ENCODE results near the gene ANO1. TPM values are rescaled to one million over a fixed set of nuclear protein-coding genes. Genes with fewer than 3 reads are reported as not detected.

The ANO1 gene
- total RNA-seq, 3 donors from 2014 or later = 3.7 to 95.0 (median 53.7) TPM

DNA sequence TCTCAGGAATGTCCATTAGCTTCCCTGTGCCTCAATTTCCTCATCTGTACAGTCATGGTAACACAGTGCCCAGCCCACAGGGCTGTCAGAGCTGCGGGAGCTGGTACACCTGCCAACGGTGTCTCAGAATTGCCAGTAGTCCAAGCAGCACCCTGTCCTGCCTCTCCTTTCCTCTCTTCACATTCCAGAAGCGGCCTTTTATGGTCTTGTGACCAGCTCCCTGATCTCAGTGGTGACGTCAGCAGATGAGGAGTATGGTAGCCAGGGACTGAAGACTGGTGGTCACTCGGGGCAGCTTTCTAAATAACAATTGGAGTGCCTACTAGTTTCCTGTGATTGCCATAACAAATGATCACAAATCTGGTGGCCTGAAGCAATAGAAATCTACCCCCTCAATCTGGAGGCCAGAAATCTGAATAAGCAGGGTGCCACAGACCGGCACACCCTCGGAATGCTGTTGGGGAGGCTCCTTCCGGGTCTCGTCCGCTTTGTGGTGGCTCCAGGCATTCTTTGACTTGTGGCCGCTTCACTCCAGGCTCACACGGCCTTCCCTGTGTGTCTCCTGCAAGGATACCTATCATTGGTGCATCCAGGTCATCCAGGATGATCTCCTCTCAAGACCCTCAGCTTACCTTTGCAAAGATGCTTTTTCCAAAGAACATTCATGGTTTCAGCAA lies 127.1 kb downstream of the ANO1 start:
- intact Hi-C loops (cut with DNase I; ENCODE audit: low total_unique reads) = loop anchor here (10.0 kb wide), 1 partner anchor 50 kb away; no protein-coding TSS in a partner anchor
- Histone ChIP-seq H3K4me1 (peaks cover 6 to 15% of the 10 kb centered on the region in 2 donors), H3K4me3 (peak overlapping the region in 1 of 3 donors; percentile 82), H3K9me3 (no peaks in the 10 kb centered on the region), H3K36me3 (peaks cover 5% of the 10 kb centered on the region), H3K27me3 (no peaks in the 10 kb centered on the region), H3K27ac (peak overlapping the region; percentile 90 to 94)
- DNase-seq (ENCODE audit: low spot score in 2 of 2) = no peak
- TF ChIP-seq POLR2A (IDR thresholded peaks at IDR 0.05) = no peak
- TF ChIP-seq, protein P1, sequence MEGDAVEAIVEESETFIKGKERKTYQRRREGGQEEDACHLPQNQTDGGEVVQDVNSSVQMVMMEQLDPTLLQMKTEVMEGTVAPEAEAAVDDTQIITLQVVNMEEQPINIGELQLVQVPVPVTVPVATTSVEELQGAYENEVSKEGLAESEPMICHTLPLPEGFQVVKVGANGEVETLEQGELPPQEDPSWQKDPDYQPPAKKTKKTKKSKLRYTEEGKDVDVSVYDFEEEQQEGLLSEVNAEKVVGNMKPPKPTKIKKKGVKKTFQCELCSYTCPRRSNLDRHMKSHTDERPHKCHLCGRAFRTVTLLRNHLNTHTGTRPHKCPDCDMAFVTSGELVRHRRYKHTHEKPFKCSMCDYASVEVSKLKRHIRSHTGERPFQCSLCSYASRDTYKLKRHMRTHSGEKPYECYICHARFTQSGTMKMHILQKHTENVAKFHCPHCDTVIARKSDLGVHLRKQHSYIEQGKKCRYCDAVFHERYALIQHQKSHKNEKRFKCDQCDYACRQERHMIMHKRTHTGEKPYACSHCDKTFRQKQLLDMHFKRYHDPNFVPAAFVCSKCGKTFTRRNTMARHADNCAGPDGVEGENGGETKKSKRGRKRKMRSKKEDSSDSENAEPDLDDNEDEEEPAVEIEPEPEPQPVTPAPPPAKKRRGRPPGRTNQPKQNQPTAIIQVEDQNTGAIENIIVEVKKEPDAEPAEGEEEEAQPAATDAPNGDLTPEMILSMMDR (IDR thresholded peaks at IDR 0.05) = no peak
- TF ChIP-seq POLR2AphosphoS5 (IDR thresholded peaks at IDR 0.05) = no peak

DNA sequence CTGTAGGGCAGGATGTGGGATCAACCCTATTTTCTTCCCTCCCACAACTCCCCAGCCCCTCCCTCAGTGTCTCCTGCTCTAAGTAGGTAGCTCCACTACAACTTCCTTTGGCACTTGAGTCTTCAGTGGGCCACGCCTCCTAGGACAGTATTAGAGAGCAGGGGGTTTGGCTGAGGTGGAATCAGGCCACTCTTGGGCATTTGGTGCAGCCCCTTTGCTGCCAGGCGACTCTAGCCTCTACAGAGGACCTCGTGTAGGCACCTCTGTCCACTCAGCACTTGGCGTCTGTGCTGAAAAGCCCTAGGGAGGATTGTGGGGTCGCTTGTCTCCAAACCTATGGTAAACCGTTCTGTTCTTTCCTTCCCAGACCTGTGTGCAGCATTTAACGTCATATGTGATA lies 127.6 kb downstream of the ANO1 start:
- intact Hi-C loops (cut with DNase I; ENCODE audit: low total_unique reads) = loop anchor here (10.0 kb wide), 1 partner anchor 49 kb away; no protein-coding TSS in a partner anchor
- H3K4me1 ChIP-seq = peaks cover 6 to 15% of the 10 kb centered on the region in 2 donors
- TF ChIP-seq POLR2A (IDR thresholded peaks at IDR 0.05) (no peak), POLR2AphosphoS5 (IDR thresholded peaks at IDR 0.05) (no peak)
- TF ChIP-seq, protein P1 (IDR thresholded peaks at IDR 0.05) = no peak
- H3K27ac ChIP-seq = peak overlapping the region; percentile 4 to 94
- no peaks in the 10 kb centered on the region for H3K27me3 ChIP-seq
- DNase-seq (ENCODE audit: low spot score in 2 of 2) = no peak
- H3K4me3 ChIP-seq = no peak overlapping the region
- H3K9me3 ChIP-seq = no peaks in the 10 kb centered on the region
- H3K36me3 ChIP-seq = peaks cover 5% of the 10 kb centered on the region

DNA sequence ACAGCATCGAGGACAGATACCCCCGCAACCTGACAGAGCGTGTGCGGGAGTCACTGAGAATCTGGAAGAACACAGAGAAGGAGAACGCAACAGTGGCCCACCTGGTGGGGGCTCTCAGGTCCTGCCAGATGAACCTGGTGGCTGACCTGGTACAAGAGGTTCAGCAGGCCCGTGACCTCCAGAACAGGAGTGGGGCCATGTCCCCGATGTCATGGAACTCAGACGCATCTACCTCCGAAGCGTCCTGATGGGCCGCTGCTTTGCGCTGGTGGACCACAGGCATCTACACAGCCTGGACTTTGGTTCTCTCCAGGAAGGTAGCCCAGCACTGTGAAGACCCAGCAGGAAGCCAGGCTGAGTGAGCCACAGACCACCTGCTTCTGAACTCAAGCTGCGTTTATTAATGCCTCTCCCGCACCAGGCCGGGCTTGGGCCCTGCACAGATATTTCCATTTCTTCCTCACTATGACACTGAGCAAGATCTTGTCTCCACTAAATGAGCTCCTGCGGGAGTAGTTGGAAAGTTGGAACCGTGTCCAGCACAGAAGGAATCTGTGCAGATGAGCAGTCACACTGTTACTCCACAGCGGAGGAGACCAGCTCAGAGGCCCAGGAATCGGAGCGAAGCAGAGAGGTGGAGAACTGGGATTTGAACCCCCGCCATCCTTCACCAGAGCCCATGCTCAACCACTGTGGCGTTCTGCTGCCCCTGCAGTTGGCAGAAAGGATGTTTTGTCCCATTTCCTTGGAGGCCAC lies 128.3 kb downstream of the ANO1 start:
- TF ChIP-seq POLR2A (IDR thresholded peaks at IDR 0.05) (no peak), POLR2AphosphoS5 (IDR thresholded peaks at IDR 0.05) (no peak)
- TF ChIP-seq, protein P1 (IDR thresholded peaks at IDR 0.05) = no peak
- Histone ChIP-seq H3K27ac (peak overlapping the region in 1 of 2 donors; percentile 94), H3K4me3 (no peak overlapping the region), H3K9me3 (no peaks in the 10 kb centered on the region), H3K36me3 (peaks cover 5% of the 10 kb centered on the region), H3K27me3 (no peaks in the 10 kb centered on the region), H3K4me1 (peaks cover 6 to 15% of the 10 kb centered on the region in 2 donors)
- DNase-seq (ENCODE audit: low spot score in 2 of 2) = no peak
- intact Hi-C loops (cut with DNase I; ENCODE audit: low total_unique reads) = loop anchor here (10.0 kb wide), 1 partner anchor 48 kb away; no protein-coding TSS in a partner anchor

DNA sequence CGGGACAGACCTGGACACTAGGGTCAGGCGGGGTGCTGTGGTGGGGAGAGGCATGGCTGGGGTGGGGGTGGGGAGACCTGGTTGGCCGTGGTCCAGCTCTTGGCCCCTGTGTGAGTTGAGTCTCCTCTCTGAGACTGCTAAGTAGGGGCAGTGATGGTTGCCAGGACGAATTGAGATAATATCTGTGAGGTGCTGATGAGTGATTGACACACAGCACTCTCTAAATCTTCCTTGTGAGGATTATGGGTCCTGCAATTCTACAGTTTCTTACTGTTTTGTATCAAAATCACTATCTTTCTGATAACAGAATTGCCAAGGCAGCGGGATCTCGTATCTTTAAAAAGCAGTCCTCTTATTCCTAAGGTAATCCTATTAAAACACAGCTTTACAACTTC lies 128.9 kb downstream of the ANO1 start:
- DNase-seq (ENCODE audit: low spot score in 2 of 2) = no peak
- intact Hi-C loops (cut with DNase I; ENCODE audit: low total_unique reads) = loop anchor here (10.0 kb wide), 1 partner anchor 48 kb away; no protein-coding TSS in a partner anchor

More for the DNA sequence above, 128.9 kb downstream of the ANO1 start:
- TF ChIP-seq, protein P1 (IDR thresholded peaks at IDR 0.05) = no peak
- no peak for TF ChIP-seq POLR2AphosphoS5 (IDR thresholded peaks at IDR 0.05)
- no peak for TF ChIP-seq POLR2A (IDR thresholded peaks at IDR 0.05)
- Histone ChIP-seq H3K4me3 (no peak overlapping the region), H3K9me3 (no peaks in the 10 kb centered on the region), H3K27ac (peak overlapping the region in 1 of 2 donors; percentile 1), H3K27me3 (no peaks in the 10 kb centered on the region), H3K4me1 (peaks cover 6 to 15% of the 10 kb centered on the region in 2 donors), H3K36me3 (peaks cover 5% of the 10 kb centered on the region)

All from breast epithelium (tissue), 4 donors.